IPS-11a (cell line): Measurements from ENCODE around the gene C5AR1.
"Not testable (repeated sequence)": the region's sequence is repeated elsewhere in the genome, so short reads cannot be mapped to it uniquely, and the experiment has no call there.

ENCODE experiments used
- H3K4me3 ChIP-seq: one replicate; pipeline ENCODE4 v1.5.1; 2013; ENCODE audit warnings: low read depth, low read length, control low read depth

Gene C5AR1

GRCh38 chr19:47309608-47310007 lies at the start of gene C5AR1:
C5AR1 (plus strand) TSS chr19:47309861; CDS start chr19:47309896, 35 bp downstream.
- H3K4me3 ChIP-seq = no peak within 1 kb of the TSS

- no peak overlapping the region for H3K4me3 ChIP-seq
Measured at GRCh38 chr19:47260476-47260875, 49.2 kb upstream of the C5AR1 start.

- not testable (repeated sequence) for H3K4me3 ChIP-seq
Measured at GRCh38 chr19:47261946-47262793, 47.5 kb upstream of the C5AR1 start.

GRCh38 chr19:47264629-47265028 lies 45.0 kb upstream of the C5AR1 start:
- H3K4me3 ChIP-seq = no peak overlapping the region

- no peak overlapping the region for H3K4me3 ChIP-seq
Measured at GRCh38 chr19:47266401-47266941, 43.2 kb upstream of the C5AR1 start.

- no peak overlapping the region for H3K4me3 ChIP-seq
Measured at GRCh38 chr19:47267350-47267759, 42.3 kb upstream of the C5AR1 start.

GRCh38 chr19:47268028-47268427 lies 41.6 kb upstream of the C5AR1 start:
- no peak overlapping the region for H3K4me3 ChIP-seq

GRCh38 chr19:47269596-47269995 lies 40.1 kb upstream of the C5AR1 start:
- no peak overlapping the region for H3K4me3 ChIP-seq

- no peak overlapping the region for H3K4me3 ChIP-seq
Measured at GRCh38 chr19:47270408-47270807, 39.3 kb upstream of the C5AR1 start.

- no peak overlapping the region for H3K4me3 ChIP-seq
Measured at GRCh38 chr19:47271949-47272348, 37.7 kb upstream of the C5AR1 start.

- H3K4me3 ChIP-seq = peak overlapping the region; percentile 62
Measured at GRCh38 chr19:47272448-47273312, 37.0 kb upstream of the C5AR1 start.

GRCh38 chr19:47273313-47274070 lies 36.2 kb upstream of the C5AR1 start:
- H3K4me3 ChIP-seq = peak overlapping the region; percentile 62

GRCh38 chr19:47274071-47274890 lies 35.4 kb upstream of the C5AR1 start, which contains the start of gene INAFM1:
INAFM1 (plus strand) TSS chr19:47274885; CDS start chr19:47274920, 35 bp downstream.
- peak within 1 kb of the TSS; percentile 67 for H3K4me3 ChIP-seq

GRCh38 chr19:47274891-47275761 lies 34.5 kb upstream of the C5AR1 start:
- peak overlapping the region; percentile 67 for H3K4me3 ChIP-seq

GRCh38 chr19:47275791-47276461 lies 33.7 kb upstream of the C5AR1 start:
- no peak overlapping the region for H3K4me3 ChIP-seq

- not testable (repeated sequence) for H3K4me3 ChIP-seq
Measured at GRCh38 chr19:47276513-47276912, 33.1 kb upstream of the C5AR1 start.

- H3K4me3 ChIP-seq = no peak overlapping the region
Measured at GRCh38 chr19:47280183-47280797, 29.4 kb upstream of the C5AR1 start.
